GOT3 (cell line): ENCODE data around the gene TM4SF1.
"Not testable (repeated sequence)": the region's sequence is repeated elsewhere in the genome, so short reads cannot be mapped to it uniquely, and the experiment has no call there.

Experiments used
- DNase-seq: peaks from one replicate; lab custom pipeline; 2025; ENCODE audit warnings: mixed read lengths; lab: John Stamatoyannopoulos, UW

The TM4SF1 gene

GRCh38 chr3:149395107-149396089 lies 17.9 kb upstream of the TM4SF1 start:
- DNase-seq: no peak

- DNase-seq: peak; percentile 16
These were observed 16.1 kb upstream of the TM4SF1 start for GRCh38 chr3:149393345-149394160.

GRCh38 chr3:149391960-149392359 lies 14.5 kb upstream of the TM4SF1 start:
- no peak for DNase-seq

- no peak for DNase-seq
These were observed 13.3 kb upstream of the TM4SF1 start for GRCh38 chr3:149390772-149391212.

GRCh38 chr3:149390294-149390693 lies 12.8 kb upstream of the TM4SF1 start:
- DNase-seq: no peak

- no peak for DNase-seq
These were observed 11.3 kb upstream of the TM4SF1 start for GRCh38 chr3:149388531-149389417.

GRCh38 chr3:149388001-149388440 lies 10.6 kb upstream of the TM4SF1 start:
- no peak for DNase-seq

GRCh38 chr3:149386299-149386606 lies 8.8 kb upstream of the TM4SF1 start:
- no peak for DNase-seq

- DNase-seq: no peak
These were observed 8.3 kb upstream of the TM4SF1 start for GRCh38 chr3:149385617-149386298.

- DNase-seq: no peak
These were observed 7.5 kb upstream of the TM4SF1 start for GRCh38 chr3:149384911-149385321.

- no peak for DNase-seq
These were observed 6.7 kb upstream of the TM4SF1 start for GRCh38 chr3:149384167-149384566.

- DNase-seq: no peak
These were observed 6.3 kb upstream of the TM4SF1 start for GRCh38 chr3:149383703-149384102.

GRCh38 chr3:149382518-149382917 lies 5.1 kb upstream of the TM4SF1 start:
- DNase-seq: no peak

- DNase-seq: no peak
These were observed 4.6 kb upstream of the TM4SF1 start for GRCh38 chr3:149382101-149382467.

GRCh38 chr3:149381173-149382100 lies 4.0 kb upstream of the TM4SF1 start:
- no peak for DNase-seq

GRCh38 chr3:149380220-149380619 lies 2.8 kb upstream of the TM4SF1 start:
- DNase-seq: not testable (repeated sequence)

- no peak for DNase-seq
These were observed 1.2 kb upstream of the TM4SF1 start for GRCh38 chr3:149378478-149379309.

GRCh38 chr3:149376718-149377407 lies 586 bp downstream of the TM4SF1 start:
- DNase-seq: no peak
